Panc1 (cell line): Measurements from ENCODE around the gene ITGB5. TPM values are rescaled to one million over a fixed set of nuclear protein-coding genes. Genes with fewer than 3 reads are reported as not detected.

Source experiments
- ATAC-seq: fragments of 200-7000 bp; cut with Tn5 transposase; 2 replicates; pipeline ENCODE4 v1.9.1; 2020; ENCODE audit warnings: mild to moderate bottlenecking, moderate library complexity
- BruUV-seq: library from RNA; stranded (reverse); fragments of 400-500 nt; replicated peaks from 2 replicates; lab custom pipeline; 2021; lab: Mats Ljungman, UMichigan
- CTCF ChIA-PET: fragments of 300-600 bp; sonication (Branson Sonifier 250); formaldehyde crosslinking; loops from one replicate; lab custom pipeline; 2022; ENCODE audit warnings: antibody characterized with exemption; lab: Charles Lee
- POLR2A ChIA-PET: fragments of 300-600 bp; sonication (Branson Sonifier 250); formaldehyde crosslinking; loops from one replicate; lab custom pipeline; 2022; ENCODE audit warnings: antibody characterized with exemption; lab: Charles Lee
- DNase-seq: peaks from one replicate; pipeline ENCODE4 v3.0.0-alpha.2; 2010; ENCODE audit warnings: low read depth, low spot score
- H3K27ac ChIP-seq: 2 replicates; pipeline ENCODE4 v1.5.1; 2011; ENCODE audit warnings: mild to moderate bottlenecking, low read length, inconsistent platforms
- H3K27me3 ChIP-seq: fragments of 200-500 bp; sonication (Bioruptor generic); 2 replicates; pipeline ENCODE4 v1.6.0; 2014; ENCODE audit warnings: low read length, inconsistent platforms; ENCODE audit not compliant: control insufficient read depth, insufficient read depth
- H3K36me3 ChIP-seq: fragments of 200-500 bp; sonication (Bioruptor generic); 2 replicates; pipeline ENCODE4 v1.5.1; 2014; ENCODE audit warnings: inconsistent platforms, mild to moderate bottlenecking, low read length, moderate library complexity; ENCODE audit not compliant: control insufficient read depth, insufficient read depth
- H3K4me1 ChIP-seq: 2 replicates; pipeline ENCODE4 v1.5.1; 2011; ENCODE audit warnings: inconsistent platforms, mild to moderate bottlenecking, low read length, moderate library complexity; ENCODE audit not compliant: control insufficient read depth, insufficient read depth
- H3K4me3 ChIP-seq, 2 experiments: 2 replicates each; pipeline ENCODE4 v1.5.1; 2011 to 2012; ENCODE audit warnings: low read depth in 2 of 2, low read length in 2 of 2, mild to moderate bottlenecking in 2 of 2, inconsistent platforms in 1 of 2, moderate library complexity in 1 of 2
- H3K9me3 ChIP-seq: fragments of 200-500 bp; sonication (Bioruptor generic); 2 replicates; pipeline ENCODE4 v1.5.1; 2014; ENCODE audit warnings: low read depth, mild to moderate bottlenecking, inconsistent platforms, low read length, moderate library complexity; ENCODE audit not compliant: control insufficient read depth, insufficient read depth
- CTCF ChIP-seq: fragments of 450-650 bp; IDR thresholded peaks from 2 replicates; pipeline ENCODE4 v1.5.1; 2017; ENCODE audit warnings: mild to moderate bottlenecking
- POLR2AphosphoS5 ChIP-seq: IDR thresholded peaks from 2 replicates; pipeline ENCODE4 v1.6.1; 2012; ENCODE audit warnings: mild to moderate bottlenecking, low read depth, low read length, moderate library complexity
- REST ChIP-seq, 2 experiments: IDR thresholded peaks; 2 replicates each; pipeline ENCODE4 v1.6.1; 2011 to 2012; ENCODE audit warnings: low read depth in 2 of 2, control low read depth in 1 of 2, low read length in 1 of 2, mild to moderate bottlenecking in 1 of 2, moderate library complexity in 1 of 2; ENCODE audit not compliant: insufficient read depth in 1 of 2
- SIN3A ChIP-seq: IDR thresholded peaks from 2 replicates; pipeline ENCODE4 v1.6.1; 2012; ENCODE audit warnings: low read depth, mild to moderate bottlenecking, low read length, moderate library complexity, borderline replicate concordance; ENCODE audit not compliant: insufficient read depth
- TCF7L2 ChIP-seq: IDR thresholded peaks from 2 replicates; pipeline ENCODE4 v1.6.1; 2011; ENCODE audit warnings: mild to moderate bottlenecking, low read depth, low read length, inconsistent platforms
- in situ Hi-C: cut with HindIII; loops from 2 replicates; pipeline ENCODE4 v1.10.0; 2016; ENCODE audit warnings: low sequenced_read_pairs, low pct_unique_long_range_greater_than_20kb
- intact Hi-C: fragments of 100-400 bp; cut with micrococcal nuclease; formaldehyde crosslinking; loops from one replicate; pipeline ENCODE4 v1.10.0; 2022; ENCODE audit not compliant: unreplicated experiment
- total RNA-seq: library from RNA; stranded (reverse); gene quantifications from one replicate; pipeline ENCODE4 v1.2.1, GENCODE V29; 2021; ENCODE audit not compliant: unreplicated experiment

The ITGB5 gene
- total RNA-seq, 1 experiment from 2014 or later: 446 TPM

- Histone ChIP-seq H3K4me1 (peaks cover 9% of the 10 kb centered on the region), H3K27ac (no peak overlapping the region), H3K36me3 (no peaks in the 10 kb centered on the region; the same call in 1 of the 2 replicates), H3K9me3 (no peaks in the 10 kb centered on the region), H3K27me3 (no peaks in the 10 kb centered on the region), H3K4me3 (no peak overlapping the region)
- no peak for ATAC-seq
- ChIA-PET POLR2A (no interaction called here), CTCF (no interaction called here)
- BruUV-seq: no TSS peak
- no peak for DNase-seq
- no peak for TF ChIP-seq REST (IDR thresholded peaks at IDR 0.05; ENCODE audit: insufficient read depth in 1 of 2, low read depth in 2 of 2, low read length in 1 of 2)
- no peak for TF ChIP-seq TCF7L2
- no peak for TF ChIP-seq CTCF
- no peak for TF ChIP-seq POLR2AphosphoS5
- no peak for TF ChIP-seq SIN3A
- in situ Hi-C loops: no loop called here
- intact Hi-C loops: no loop called here
Observed at GRCh38 chr3:124847863-124848262, 39.3 kb downstream of the ITGB5 start.

GRCh38 chr3:124847051-124847450 is 40.1 kb downstream of the ITGB5 start:
- DNase-seq (no peak), ATAC-seq (no peak)
- no peak for TF ChIP-seq SIN3A
- TF ChIP-seq POLR2AphosphoS5: no peak
- TF ChIP-seq REST (IDR thresholded peaks at IDR 0.05; ENCODE audit: insufficient read depth in 1 of 2, low read depth in 2 of 2, low read length in 1 of 2): no peak
- TF ChIP-seq TCF7L2: no peak
- no peak for TF ChIP-seq CTCF
- CTCF ChIA-PET: no interaction called here
- Histone ChIP-seq H3K27me3 (no peaks in the 10 kb centered on the region), H3K27ac (no peak overlapping the region), H3K36me3 (no peaks in the 10 kb centered on the region; the same call in 1 of the 2 replicates), H3K4me1 (peaks cover 9% of the 10 kb centered on the region), H3K4me3 (no peak overlapping the region), H3K9me3 (no peaks in the 10 kb centered on the region)
- no TSS peak for BruUV-seq
- in situ Hi-C loops: no loop called here
- intact Hi-C loops: no loop called here
- POLR2A ChIA-PET: no interaction called here
